Left lung (tissue), 10 donors: ENCODE results near the gene LRRN4CL. TPM values are rescaled to one million over a fixed set of nuclear protein-coding genes. Genes with fewer than 3 reads are reported as not detected.

Source experiments
- ATAC-seq: fragments of 200-7000 bp; cut with Tn5 transposase; one replicate; pipeline ENCODE4 v1.9.1; 2020; ENCODE audit warnings: moderate library complexity
- DNase-seq, 4 donors: peaks; one replicate each; pipeline ENCODE4 v3.0.0-alpha.2; 2013 to 2020
- H3K27ac ChIP-seq, 2 donors: fragments of 200-600 bp; sonication (generic) in 1 of 2; one replicate each; pipeline versions ENCODE4 v1.5.0 to v1.8.0; 2020 to 2021
- H3K27me3 ChIP-seq, 2 donors: fragments of 200-600 bp; sonication (generic) in 1 of 2; one replicate each; pipeline versions ENCODE4 v1.5.0 to v1.8.0; 2020 to 2021
- H3K36me3 ChIP-seq, 2 donors: fragments of 200-600 bp; sonication (generic) in 1 of 2; one replicate each; pipeline versions ENCODE4 v1.5.0 to v1.8.0; 2020 to 2021
- H3K4me1 ChIP-seq, 2 donors: fragments of 200-600 bp; one replicate each; pipeline ENCODE4 v1.8.0; 2021
- H3K4me3 ChIP-seq, 2 donors: fragments of 200-600 bp; sonication (generic) in 1 of 2; one replicate each; pipeline versions ENCODE4 v1.5.0 to v1.8.0; 2020 to 2021; ENCODE audit warnings: mild to moderate bottlenecking in 1 of 2
- H3K9me3 ChIP-seq, 2 donors: fragments of 200-600 bp; sonication (generic) in 1 of 2; one replicate each; pipeline versions ENCODE4 v1.5.0 to v1.8.0; 2020 to 2021
- intact Hi-C, 2 donors: fragments of 100-400 bp; cut with DNase I; formaldehyde crosslinking; loops; one replicate each; pipeline versions ENCODE4 v1.11.2 to v1.14.2; 2022
- polyA plus RNA-seq, 6 donors: library from polyadenylated mRNA; unstranded; fragments of 120-200 nt; gene quantifications; one replicate each; pipeline ENCODE4 v1.2.1, GENCODE V29; 2013; ENCODE audit not compliant: insufficient read length in 6 of 6
- total RNA-seq, 2 donors: library from RNA; stranded (reverse); fragmentation: NEBNext Ultra II Directional; extraction: Animal tissue kit (Norgen Biotek cat#: 25700); gene quantifications; one replicate each; pipeline ENCODE4 v1.2.1, GENCODE V29; 2021
- TF ChIP-seq, protein P1 (sequence below), 2 donors: fragments of 200-600 bp; sonication (generic) in 1 of 2; IDR thresholded peaks; one replicate each; pipeline versions ENCODE4 v1.5.0 to v1.8.0; 2021; ENCODE audit warnings: antibody characterized with exemption in 2 of 2
- donor health status: DM: no; HTN: yes; CAD: no.
- donor health status: DM: no; HTN: no; CAD: no.

LRRN4CL gene
- total and polyA plus RNA-seq, 8 donors = 0.32 to 2.0 (median 0.69) TPM

DNA sequence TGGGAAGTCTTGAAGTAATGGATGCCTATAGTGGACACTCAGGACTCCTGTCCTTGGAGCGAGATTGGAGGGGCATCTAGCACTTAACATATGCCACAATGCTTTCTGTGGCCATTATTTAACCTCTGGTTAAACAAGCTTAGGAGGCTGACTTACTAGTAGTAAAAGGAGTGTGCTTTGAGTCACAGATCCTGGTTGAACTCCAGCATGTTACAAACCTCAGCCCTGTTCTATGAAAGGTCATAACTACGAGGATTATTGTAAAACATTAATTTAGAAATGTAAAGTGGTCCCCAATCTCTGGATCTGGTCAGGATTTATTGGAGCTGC lies 16.2 kb downstream of the LRRN4CL start:
- H3K27ac ChIP-seq = peak overlapping the region in 1 of 2 donors; percentile 91
- no peak overlapping the region for H3K4me3 ChIP-seq
- H3K9me3 ChIP-seq = no peaks in the 10 kb centered on the region
- peaks cover 22 to 63% of the 10 kb centered on the region in 2 donors for H3K4me1 ChIP-seq
- peaks cover 0 to 51% of the 10 kb centered on the region in 2 donors for H3K36me3 ChIP-seq
- DNase-seq (no peak), ATAC-seq (no peak)
- TF ChIP-seq, protein P1, sequence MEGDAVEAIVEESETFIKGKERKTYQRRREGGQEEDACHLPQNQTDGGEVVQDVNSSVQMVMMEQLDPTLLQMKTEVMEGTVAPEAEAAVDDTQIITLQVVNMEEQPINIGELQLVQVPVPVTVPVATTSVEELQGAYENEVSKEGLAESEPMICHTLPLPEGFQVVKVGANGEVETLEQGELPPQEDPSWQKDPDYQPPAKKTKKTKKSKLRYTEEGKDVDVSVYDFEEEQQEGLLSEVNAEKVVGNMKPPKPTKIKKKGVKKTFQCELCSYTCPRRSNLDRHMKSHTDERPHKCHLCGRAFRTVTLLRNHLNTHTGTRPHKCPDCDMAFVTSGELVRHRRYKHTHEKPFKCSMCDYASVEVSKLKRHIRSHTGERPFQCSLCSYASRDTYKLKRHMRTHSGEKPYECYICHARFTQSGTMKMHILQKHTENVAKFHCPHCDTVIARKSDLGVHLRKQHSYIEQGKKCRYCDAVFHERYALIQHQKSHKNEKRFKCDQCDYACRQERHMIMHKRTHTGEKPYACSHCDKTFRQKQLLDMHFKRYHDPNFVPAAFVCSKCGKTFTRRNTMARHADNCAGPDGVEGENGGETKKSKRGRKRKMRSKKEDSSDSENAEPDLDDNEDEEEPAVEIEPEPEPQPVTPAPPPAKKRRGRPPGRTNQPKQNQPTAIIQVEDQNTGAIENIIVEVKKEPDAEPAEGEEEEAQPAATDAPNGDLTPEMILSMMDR (IDR thresholded peaks at IDR 0.05) = no peak
- intact Hi-C loops = no loop called here
- H3K27me3 ChIP-seq = no peaks in the 10 kb centered on the region

DNA sequence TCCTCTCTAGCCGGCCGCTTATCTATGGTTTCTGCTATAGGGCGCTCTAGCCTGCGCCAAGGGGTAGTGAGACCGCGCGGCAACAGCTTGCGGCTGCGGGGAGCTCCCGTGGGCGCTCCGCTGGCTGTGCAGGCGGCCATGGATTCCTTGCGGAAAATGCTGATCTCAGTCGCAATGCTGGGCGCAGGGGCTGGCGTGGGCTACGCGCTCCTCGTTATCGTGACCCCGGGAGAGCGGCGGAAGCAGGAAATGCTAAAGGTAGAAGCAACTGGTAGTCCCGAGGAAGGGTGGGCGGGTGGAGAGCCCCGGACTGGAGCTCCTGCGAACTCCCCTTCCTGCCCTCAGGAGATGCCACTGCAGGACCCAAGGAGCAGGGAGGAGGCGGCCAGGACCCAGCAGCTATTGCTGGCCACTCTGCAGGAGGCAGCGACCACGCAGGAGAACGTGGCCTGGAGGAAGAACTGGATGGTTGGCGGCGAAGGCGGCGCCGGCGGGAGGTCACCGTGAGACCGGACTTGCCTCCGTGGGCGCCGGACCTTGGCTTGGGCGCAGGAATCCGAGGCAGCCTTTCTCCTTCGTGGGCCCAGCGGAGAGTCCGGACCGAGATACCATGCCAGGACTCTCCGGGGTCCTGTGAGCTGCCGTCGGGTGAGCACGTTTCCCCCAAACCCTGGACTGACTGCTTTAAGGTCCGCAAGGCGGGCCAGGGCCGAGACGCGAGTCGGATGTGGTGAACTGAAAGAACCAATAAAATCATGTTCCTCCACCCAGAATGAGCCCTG lies 17.5 kb downstream of the LRRN4CL start, which contains the start of the genes LBHD1 and UQCC3:
TSS of gene LBHD1 (minus strand) at position 660 of the 782 bp plus-strand sequence. CDS start 2,236 bp downstream, outside the sequence.
TSS of gene UQCC3 (plus strand) at position 66 of the 782 bp plus-strand sequence. CDS start at position 139, 73 bp downstream.
- TF ChIP-seq, protein P1 (IDR thresholded peaks at IDR 0.05) = no peak
- intact Hi-C loops = no loop called here
- Histone ChIP-seq H3K27me3 (no peaks in the 10 kb centered on the region), H3K36me3 (peaks cover 0 to 45% of the 10 kb centered on the region in 2 donors), H3K4me3 (peak within 1 kb of the TSS; percentile 63 to 70), H3K9me3 (no peaks in the 10 kb centered on the region), H3K27ac (peak within 1 kb of the TSS; percentile 90 to 91), H3K4me1 (peaks cover 20 to 62% of the 10 kb centered on the region in 2 donors)
- peak; percentile 79 to 89 (median 80) for DNase-seq
- peak; percentile 88 for ATAC-seq

DNA sequence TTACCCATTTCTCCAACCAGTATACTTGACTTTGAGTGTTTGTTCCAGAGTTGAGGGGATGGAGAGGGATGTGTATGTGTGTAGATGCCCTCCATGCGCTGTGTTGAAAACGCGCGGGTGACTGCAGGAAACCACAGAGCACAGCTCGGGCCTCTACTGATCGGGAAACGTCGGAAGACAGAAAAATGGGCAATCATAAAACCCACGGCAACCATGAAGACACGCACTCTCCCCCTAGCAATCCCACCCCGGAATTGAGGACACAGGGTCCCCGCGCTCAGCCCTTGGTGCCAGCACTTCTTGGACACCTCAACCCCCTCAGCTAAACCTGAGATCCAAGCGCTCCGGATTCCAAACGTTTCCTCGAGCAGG lies 18.1 kb downstream of the LRRN4CL start:
- intact Hi-C loops = no loop called here
- Histone ChIP-seq H3K27ac (peak overlapping the region; percentile 90 to 91), H3K9me3 (no peaks in the 10 kb centered on the region), H3K4me1 (peaks cover 26 to 62% of the 10 kb centered on the region in 2 donors), H3K27me3 (no peaks in the 10 kb centered on the region), H3K36me3 (peaks cover 0 to 45% of the 10 kb centered on the region in 2 donors), H3K4me3 (peak overlapping the region; percentile 63 to 70)
- DNase-seq = peak in 1 of 4 donors; percentile 57
- TF ChIP-seq, protein P1 (IDR thresholded peaks at IDR 0.05) = no peak
- ATAC-seq = peak; percentile 45

DNA sequence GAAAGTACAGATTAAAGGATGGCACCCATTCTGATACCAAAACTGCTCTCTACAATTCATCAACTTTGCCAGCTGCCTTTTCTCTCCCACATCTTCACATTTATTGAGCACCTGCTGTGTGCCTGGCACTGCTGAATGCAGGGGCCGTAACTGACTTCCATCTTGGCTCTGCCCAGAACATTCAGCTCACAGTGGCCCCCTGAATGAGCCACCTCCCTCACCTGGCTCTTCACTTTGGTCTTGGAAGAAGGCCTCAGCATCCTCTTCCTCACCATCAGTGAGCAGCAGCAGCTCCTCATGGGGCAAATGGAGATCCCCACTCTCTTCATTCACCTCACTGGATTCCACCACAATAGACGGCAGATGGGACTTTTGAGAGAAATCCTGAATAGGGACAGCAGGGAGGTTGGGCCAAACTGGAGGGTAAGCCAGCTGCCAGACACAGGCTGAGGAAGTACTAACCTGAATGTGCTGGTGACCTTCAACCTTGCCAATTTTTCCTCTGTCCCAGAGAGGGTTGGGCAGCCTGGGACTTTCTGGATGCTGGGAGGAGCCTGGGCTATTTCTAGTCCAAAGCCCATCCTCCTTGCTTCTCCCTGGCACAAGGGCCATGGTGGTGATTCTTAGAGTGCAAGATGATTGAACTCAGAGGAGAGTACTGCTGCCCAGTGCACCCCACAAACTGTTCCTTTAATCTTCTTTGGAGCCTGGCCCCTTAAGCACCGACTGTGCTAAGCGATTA lies 19.7 kb downstream of the LRRN4CL start:
- TF ChIP-seq, protein P1 (IDR thresholded peaks at IDR 0.05) = no peak
- no peaks in the 10 kb centered on the region for H3K9me3 ChIP-seq
- no peak overlapping the region for H3K27ac ChIP-seq
- H3K27me3 ChIP-seq = no peaks in the 10 kb centered on the region
- ATAC-seq = no peak
- peaks cover 0 to 31% of the 10 kb centered on the region in 2 donors for H3K36me3 ChIP-seq
- peaks cover 30 to 66% of the 10 kb centered on the region in 2 donors for H3K4me1 ChIP-seq
- DNase-seq = no peak
- no peak overlapping the region for H3K4me3 ChIP-seq
- intact Hi-C loops = no loop called here

DNA sequence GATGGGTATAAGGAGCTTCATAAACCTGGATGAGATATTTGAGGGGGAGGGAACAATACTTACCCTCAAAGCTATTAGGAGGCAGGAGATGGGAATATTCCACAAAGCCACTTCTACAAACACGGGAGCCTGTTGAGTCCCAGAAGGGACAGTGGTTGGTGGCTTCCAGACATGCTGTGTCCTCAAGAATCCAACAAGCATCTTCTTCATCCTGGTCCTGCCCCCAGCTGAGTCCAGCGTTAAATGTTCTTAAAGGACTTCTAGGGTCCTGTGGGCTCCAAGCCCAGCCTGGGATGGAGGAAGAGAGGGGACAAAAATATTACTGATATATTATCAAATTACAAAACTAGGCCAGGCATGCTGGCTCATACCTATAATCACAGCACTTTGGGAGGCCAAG lies 21.9 kb downstream of the LRRN4CL start:
- Histone ChIP-seq H3K4me1 (peaks cover 24 to 72% of the 10 kb centered on the region in 2 donors), H3K36me3 (peaks cover 0 to 23% of the 10 kb centered on the region in 2 donors), H3K9me3 (no peaks in the 10 kb centered on the region), H3K4me3 (no peak overlapping the region), H3K27ac (no peak overlapping the region), H3K27me3 (no peaks in the 10 kb centered on the region)
- DNase-seq = no peak
- TF ChIP-seq, protein P1 (IDR thresholded peaks at IDR 0.05) = no peak
- intact Hi-C loops = no loop called here
- ATAC-seq = no peak
